ENCODE measurements around the gene KIF4A. TPM values are rescaled to one million over a fixed set of nuclear protein-coding genes. Genes with fewer than 3 reads are reported as not detected.
"Not testable (repeated sequence)": the region's sequence is repeated elsewhere in the genome, so short reads cannot be mapped to it uniquely, and the experiment has no call there.

KIF4A gene
- total RNA-seq, 2 experiments from 2014 or later = 33.3 to 34.0 TPM

DNA sequence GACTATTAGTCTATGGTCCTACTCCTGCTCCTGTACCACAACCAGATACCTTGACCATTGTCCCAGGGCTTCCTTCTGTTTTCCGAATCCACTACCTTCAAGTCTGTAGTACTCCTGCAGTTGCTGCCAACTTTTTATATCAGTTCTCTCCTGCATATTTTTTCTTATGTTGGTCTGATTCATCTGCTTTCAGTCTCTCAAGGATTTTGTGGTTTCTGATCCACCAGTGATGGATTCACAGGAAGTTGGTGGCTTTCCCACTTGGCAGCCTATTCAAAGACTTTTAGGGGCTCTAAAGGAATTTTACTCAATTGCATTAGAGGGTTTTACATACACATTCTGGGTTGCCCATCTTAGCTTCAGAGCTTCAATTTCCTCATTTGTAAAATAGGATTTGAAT lies 23.6 kb downstream of the KIF4A start:
- Mint-ChIP-seq H3K27ac (no peak overlapping the region), H3K4me3 (no peak overlapping the region), H3K9me3 (no peaks in the 10 kb centered on the region), H3K36me3 (ENCODE audit: low read depth) (peaks cover 43% of the 10 kb centered on the region), H3K27me3 (no peaks in the 10 kb centered on the region), H3K4me1 (no peaks in the 10 kb centered on the region)
- ChIA-PET CTCF (no interaction called here), POLR2A (no interaction called here)
- DNase-seq = no peak

DNA sequence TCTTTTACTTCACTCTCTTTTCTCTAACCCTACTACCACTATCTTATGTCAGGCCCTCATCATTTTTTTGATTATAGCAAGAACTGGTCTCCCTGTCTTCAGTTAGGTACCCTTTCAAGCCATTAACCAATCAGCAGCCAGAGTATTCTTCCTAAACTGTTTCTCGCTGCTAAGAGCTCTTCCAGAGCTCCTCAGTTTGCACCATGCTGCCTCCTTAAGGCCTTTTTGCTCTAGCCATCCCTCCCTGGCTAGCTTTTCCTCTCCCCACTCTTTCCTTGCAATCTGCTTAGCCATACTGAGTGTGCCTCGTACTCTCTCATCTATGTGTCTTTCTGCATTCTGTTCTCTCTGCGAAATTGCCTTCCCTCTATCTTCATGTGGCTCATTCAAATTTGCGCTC lies 32.9 kb downstream of the KIF4A start:
- DNase-seq = no peak
- Mint-ChIP-seq H3K4me1 (no peaks in the 10 kb centered on the region), H3K9me3 (no peaks in the 10 kb centered on the region), H3K4me3 (no peak overlapping the region), H3K27me3 (no peaks in the 10 kb centered on the region), H3K27ac (no peak overlapping the region), H3K36me3 (ENCODE audit: low read depth) (peaks cover 26% of the 10 kb centered on the region)
- CTCF ChIA-PET = no interaction called here
- POLR2A ChIA-PET = no interaction called here

- CTCF ChIA-PET, POLR2A ChIA-PET: not testable (repeated sequence)
Measured at GRCh38 chrX:70323628-70324027, 33.7 kb downstream of the KIF4A start.

DNA sequence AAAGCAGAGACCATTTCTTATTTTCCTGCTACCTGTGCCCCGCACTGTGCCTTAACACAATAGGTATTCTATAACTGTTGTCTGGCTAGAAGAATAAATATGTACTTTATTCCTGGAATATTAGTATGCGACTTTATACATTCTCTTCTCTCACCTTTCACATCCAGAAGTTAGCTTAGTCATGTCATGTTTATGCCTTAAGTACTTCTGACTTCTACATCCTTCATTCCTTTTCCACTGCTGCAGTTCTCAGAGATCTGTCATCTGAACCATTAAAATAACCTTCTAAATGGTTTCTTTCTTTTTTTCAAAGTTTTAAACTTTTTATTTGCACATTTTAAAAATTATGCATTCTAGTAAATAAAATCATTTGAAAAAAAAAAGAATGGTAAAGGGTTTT lies 34.4 kb downstream of the KIF4A start:
- H3K4me3 Mint-ChIP-seq = no peak overlapping the region
- H3K9me3 Mint-ChIP-seq = no peaks in the 10 kb centered on the region
- no peaks in the 10 kb centered on the region for H3K27me3 Mint-ChIP-seq
- DNase-seq = no peak
- CTCF ChIA-PET = no interaction called here
- POLR2A ChIA-PET = no interaction called here
- peaks cover 25% of the 10 kb centered on the region for H3K36me3 Mint-ChIP-seq (ENCODE audit: low read depth)
- H3K4me1 Mint-ChIP-seq = no peaks in the 10 kb centered on the region
- H3K27ac Mint-ChIP-seq = no peak overlapping the region

More at GRCh38 chrX:70323628-70324027, 33.7 kb downstream of the KIF4A start:
- H3K27me3 Mint-ChIP-seq, H3K27ac Mint-ChIP-seq, H3K4me3 Mint-ChIP-seq, H3K9me3 Mint-ChIP-seq, DNase-seq, H3K4me1 Mint-ChIP-seq: not testable (repeated sequence)
- peaks cover 25% of the 10 kb centered on the region for H3K36me3 Mint-ChIP-seq (ENCODE audit: low read depth)

- Mint-ChIP-seq H3K4me3 (no peak overlapping the region), H3K9me3 (no peaks in the 10 kb centered on the region), H3K27me3 (no peaks in the 10 kb centered on the region), H3K4me1 (peaks cover 7% of the 10 kb centered on the region), H3K27ac (no peak overlapping the region), H3K36me3 (ENCODE audit: low read depth) (peaks cover 48% of the 10 kb centered on the region)
- DNase-seq = no peak
- POLR2A ChIA-PET = no interaction called here
- CTCF ChIA-PET = no interaction called here
Measured at GRCh38 chrX:70331161-70331560, 41.3 kb downstream of the KIF4A start.

GRCh38 chrX:70332600-70332999 lies 42.7 kb downstream of the KIF4A start:
- no peaks in the 10 kb centered on the region for H3K27me3 Mint-ChIP-seq
- no peak overlapping the region for H3K4me3 Mint-ChIP-seq
- no peak overlapping the region for H3K27ac Mint-ChIP-seq
- no peak for DNase-seq
- peaks cover 49% of the 10 kb centered on the region for H3K36me3 Mint-ChIP-seq (ENCODE audit: low read depth)
- ChIA-PET POLR2A (no interaction called here), CTCF (no interaction called here)
- no peaks in the 10 kb centered on the region for H3K9me3 Mint-ChIP-seq
- peaks cover 18% of the 10 kb centered on the region for H3K4me1 Mint-ChIP-seq

DNA sequence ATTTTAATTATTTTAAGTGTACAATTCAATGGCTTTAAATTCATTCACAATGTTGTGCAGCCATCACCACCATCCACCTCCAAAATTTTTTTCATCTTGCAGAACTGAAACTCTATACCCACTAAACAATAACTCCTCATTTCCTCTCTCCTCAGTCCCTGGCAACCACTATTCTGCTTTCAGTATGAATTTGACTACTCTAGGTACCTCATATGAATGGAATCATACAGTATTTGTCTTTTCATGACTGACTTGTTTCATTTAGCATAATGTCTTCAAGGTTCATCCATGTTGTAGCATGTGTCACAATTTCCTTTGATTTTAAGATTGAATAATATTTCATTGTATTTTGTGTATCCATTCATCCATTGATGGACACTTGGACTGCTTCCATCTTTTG lies 46.9 kb downstream of the KIF4A start:
- Mint-ChIP-seq H3K36me3 (ENCODE audit: low read depth) (peaks cover 43% of the 10 kb centered on the region), H3K4me1 (peaks cover 21% of the 10 kb centered on the region), H3K27me3 (no peaks in the 10 kb centered on the region), H3K4me3 (no peak overlapping the region), H3K9me3 (no peaks in the 10 kb centered on the region), H3K27ac (no peak overlapping the region)
- no peak for DNase-seq
- CTCF ChIA-PET = no interaction called here
- POLR2A ChIA-PET = no interaction called here

DNA sequence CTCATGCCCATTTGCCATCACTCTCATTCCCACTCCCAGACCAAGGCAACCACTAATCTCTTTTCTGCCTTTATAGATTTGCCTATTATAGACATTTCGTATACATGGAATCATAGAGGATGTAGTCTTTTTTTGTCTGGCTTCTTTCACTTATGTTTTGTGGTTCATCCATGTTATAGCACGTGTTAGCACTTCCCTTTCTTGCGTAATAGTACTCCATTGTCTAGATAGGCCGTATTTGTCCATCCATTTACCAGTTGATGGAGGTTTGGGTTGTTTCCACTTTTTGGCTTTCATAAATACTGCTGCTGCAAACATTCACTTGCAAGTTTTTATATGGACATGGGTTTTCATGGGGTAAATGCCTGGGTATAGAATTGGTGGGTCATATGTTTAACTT lies 48.4 kb downstream of the KIF4A start:
- Mint-ChIP-seq H3K9me3 (no peaks in the 10 kb centered on the region), H3K4me1 (peaks cover 21% of the 10 kb centered on the region), H3K27ac (no peak overlapping the region), H3K27me3 (no peaks in the 10 kb centered on the region), H3K36me3 (ENCODE audit: low read depth) (peaks cover 42% of the 10 kb centered on the region), H3K4me3 (no peak overlapping the region)
- no peak for DNase-seq
- ChIA-PET POLR2A (no interaction called here), CTCF (no interaction called here)

GRCh38 chrX:70343435-70343834 lies 53.5 kb downstream of the KIF4A start:
- H3K36me3 Mint-ChIP-seq (ENCODE audit: low read depth) = peaks cover 60% of the 10 kb centered on the region
- CTCF ChIA-PET = no interaction called here
- H3K4me3 Mint-ChIP-seq = no peak overlapping the region
- POLR2A ChIA-PET = no interaction called here
- no peaks in the 10 kb centered on the region for H3K4me1 Mint-ChIP-seq
- H3K27me3 Mint-ChIP-seq = no peaks in the 10 kb centered on the region
- peaks cover 4% of the 10 kb centered on the region for H3K9me3 Mint-ChIP-seq
- no peak for DNase-seq
- H3K27ac Mint-ChIP-seq = no peak overlapping the region

GRCh38 chrX:70346418-70347070 lies 56.6 kb downstream of the KIF4A start:
- no peak overlapping the region for H3K4me3 Mint-ChIP-seq
- CTCF ChIA-PET = no interaction called here
- no peaks in the 10 kb centered on the region for H3K27me3 Mint-ChIP-seq
- no peaks in the 10 kb centered on the region for H3K4me1 Mint-ChIP-seq
- H3K36me3 Mint-ChIP-seq (ENCODE audit: low read depth) = peaks cover 69% of the 10 kb centered on the region
- peaks cover 4% of the 10 kb centered on the region for H3K9me3 Mint-ChIP-seq
- no peak overlapping the region for H3K27ac Mint-ChIP-seq
- POLR2A ChIA-PET = no interaction called here
- DNase-seq = no peak

GRCh38 chrX:70348825-70349224 lies 58.9 kb downstream of the KIF4A start:
- peaks cover 71% of the 10 kb centered on the region for H3K36me3 Mint-ChIP-seq (ENCODE audit: low read depth)
- POLR2A ChIA-PET, H3K27me3 Mint-ChIP-seq, DNase-seq, H3K27ac Mint-ChIP-seq, H3K4me1 Mint-ChIP-seq, H3K4me3 Mint-ChIP-seq, H3K9me3 Mint-ChIP-seq, CTCF ChIA-PET: not testable (repeated sequence)

GRCh38 chrX:70349367-70350125 lies 59.6 kb downstream of the KIF4A start:
- CTCF ChIA-PET, POLR2A ChIA-PET, H3K4me1 Mint-ChIP-seq, H3K27me3 Mint-ChIP-seq, DNase-seq, H3K27ac Mint-ChIP-seq, H3K9me3 Mint-ChIP-seq, H3K4me3 Mint-ChIP-seq: not testable (repeated sequence)
- H3K36me3 Mint-ChIP-seq (ENCODE audit: low read depth) = peaks cover 67% of the 10 kb centered on the region

DNA sequence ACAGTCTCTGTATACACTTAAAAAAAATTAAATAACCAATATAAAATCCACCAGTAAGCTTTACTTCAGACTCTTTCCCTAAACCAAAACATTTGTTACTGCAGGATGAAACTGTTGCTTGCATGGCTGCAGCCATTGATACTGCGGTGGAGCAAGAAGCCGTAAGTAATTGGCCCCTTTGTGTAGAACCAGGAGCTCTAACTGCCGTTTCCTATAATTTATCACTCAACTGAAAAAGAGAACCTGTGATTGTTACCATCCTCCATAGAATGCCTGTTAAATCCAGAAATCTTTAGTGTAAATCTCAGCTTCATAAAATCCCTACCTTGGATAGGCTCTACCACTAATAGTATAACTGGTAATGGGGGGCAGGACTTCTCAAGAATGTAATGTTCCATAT lies 62.6 kb downstream of the KIF4A start:
- Mint-ChIP-seq H3K27ac (no peak overlapping the region), H3K36me3 (ENCODE audit: low read depth) (peaks cover 55% of the 10 kb centered on the region), H3K27me3 (no peaks in the 10 kb centered on the region), H3K4me3 (no peak overlapping the region), H3K9me3 (peaks cover 3% of the 10 kb centered on the region), H3K4me1 (no peaks in the 10 kb centered on the region)
- DNase-seq = no peak
- ChIA-PET CTCF (no interaction called here), POLR2A (no interaction called here)

- Mint-ChIP-seq H3K4me1 (no peaks in the 10 kb centered on the region), H3K27ac (no peak overlapping the region)
Measured at GRCh38 chrX:70353514-70353913, 63.6 kb downstream of the KIF4A start.

More at GRCh38 chrX:70353514-70353913, 63.6 kb downstream of the KIF4A start:
- POLR2A ChIA-PET = no interaction called here
- no peak for DNase-seq
- Mint-ChIP-seq H3K36me3 (ENCODE audit: low read depth) (peaks cover 57% of the 10 kb centered on the region), H3K4me3 (no peak overlapping the region), H3K27me3 (no peaks in the 10 kb centered on the region), H3K9me3 (no peaks in the 10 kb centered on the region)
- CTCF ChIA-PET = no interaction called here

Data from activated CD4-positive, alpha-beta memory T cell treated with anti-CD3 and anti-CD28 coated beads, Interleukin-2, amount 10 ng/mL, durations not matched to agents 7 days and 5 days (primary cell).